PC-9 (cell line): ENCODE results near the gene SMAD5. TPM values are rescaled to one million over a fixed set of nuclear protein-coding genes. Genes with fewer than 3 reads are reported as not detected.

Experiments used
- BruUV-seq: library from RNA; stranded (reverse); fragments of 400-500 nt; replicated peaks from 2 replicates; lab custom pipeline; 2021; lab: Mats Ljungman, UMichigan
- CTCF ChIA-PET: fragments of 300-600 bp; sonication (Branson Sonifier 250); formaldehyde crosslinking; loops from one replicate; lab custom pipeline; 2022; ENCODE audit warnings: antibody characterized with exemption; lab: Charles Lee
- POLR2A ChIA-PET: fragments of 300-600 bp; sonication (Branson Sonifier 250); formaldehyde crosslinking; loops from one replicate; lab custom pipeline; 2022; ENCODE audit warnings: antibody characterized with exemption; ENCODE audit not compliant: unreplicated experiment; lab: Charles Lee
- DNase-seq, 2 experiments: peaks; one replicate each; pipeline versions ENCODE4 v3.0.0 to v3.0.0-alpha.2; 2015 to 2022; ENCODE audit warnings: mixed read lengths in 1 of 2
- H2AFZ ChIP-seq: fragments of 200-600 bp; sonication (generic); 2 replicates; pipeline ENCODE4 v1.8.1; 2017; ENCODE audit warnings: antibody characterized with exemption
- H3F3A ChIP-seq: fragments of 200-600 bp; sonication (generic); 2 replicates; pipeline ENCODE4 v1.8.1; 2017; ENCODE audit warnings: antibody characterized with exemption, mild to moderate bottlenecking, low read depth; ENCODE audit not compliant: insufficient read depth
- H3K27ac ChIP-seq: fragments of 200-600 bp; sonication (generic); 2 replicates; pipeline ENCODE4 v1.6.1; 2016; ENCODE audit warnings: mixed run types
- H3K27me3 ChIP-seq: fragments of 200-600 bp; sonication (generic); 2 replicates; pipeline ENCODE4 v1.6.1; 2016; ENCODE audit warnings: low read depth, mixed run types; ENCODE audit not compliant: insufficient read depth
- H3K36me3 ChIP-seq: fragments of 200-600 bp; sonication (generic); 2 replicates; pipeline ENCODE4 v1.6.1; 2016; ENCODE audit warnings: low read depth, mixed run types
- H3K4me1 ChIP-seq: fragments of 200-600 bp; sonication (generic); replicated peaks from 2 replicates; pipeline ENCODE4 v1.6.1; 2016; ENCODE audit warnings: mixed run types; ENCODE audit not compliant: insufficient read depth
- H3K4me2 ChIP-seq: fragments of 200-600 bp; sonication (generic); 2 replicates; pipeline ENCODE4 v1.6.1; 2017; ENCODE audit warnings: mixed run types
- H3K4me3 ChIP-seq: fragments of 200-600 bp; sonication (generic); 2 replicates; pipeline ENCODE4 v1.6.1; 2016; ENCODE audit warnings: mixed run types
- H3K79me2 ChIP-seq: fragments of 200-600 bp; sonication (generic); 2 replicates; pipeline ENCODE4 v1.6.1; 2017; ENCODE audit warnings: low read depth, mixed run types
- H3K9me2 ChIP-seq: fragments of 200-600 bp; sonication (generic); 2 replicates; pipeline ENCODE4 v1.8.1; 2017; ENCODE audit warnings: mild to moderate bottlenecking; ENCODE audit not compliant: insufficient read depth
- H3K9me3 ChIP-seq: fragments of 200-600 bp; sonication (generic); 2 replicates; pipeline ENCODE4 v1.8.1; 2016; ENCODE audit warnings: low read depth; ENCODE audit not compliant: insufficient read depth
- H4K20me1 ChIP-seq: fragments of 200-600 bp; sonication (generic); 2 replicates; pipeline ENCODE4 v1.8.1; 2017; ENCODE audit not compliant: insufficient read depth
- CTCF ChIP-seq: fragments of 200-600 bp; sonication (generic); conservative IDR thresholded peaks from 2 replicates; pipeline ENCODE4 v1.6.1; 2017; ENCODE audit warnings: mixed run types, antibody characterized with exemption, mild to moderate bottlenecking, moderate library complexity
- EZH2 ChIP-seq: fragments of 200-600 bp; sonication (generic); IDR thresholded peaks from 2 replicates; pipeline ENCODE4 v1.8.0; 2017; ENCODE audit warnings: antibody characterized with exemption, low read depth
- intact Hi-C: fragments of 100-400 bp; cut with micrococcal nuclease; formaldehyde crosslinking; loops from one replicate; pipeline ENCODE4 v1.10.0; 2022; ENCODE audit not compliant: unreplicated experiment
- total RNA-seq: library from RNA; stranded (reverse); gene quantifications from 2 replicates; pipeline ENCODE4 v1.2.3, GENCODE V29; 2021

SMAD5 gene
- total RNA-seq, 1 experiment from 2014 or later: 50.6 TPM

GRCh38 chr5:136228136-136228757 is 95.6 kb downstream of the SMAD5 start:
- Histone ChIP-seq H3K4me1 (no peaks in the 10 kb centered on the region), H2AFZ (no peak overlapping the region), H3K79me2 (no peaks in the 10 kb centered on the region), H3K4me2 (no peak overlapping the region), H3K27me3 (0 out of 2 replicates have a peak, but pooled peaks cover 9% of the 10 kb centered on the region), H3K4me3 (no peak overlapping the region), H3K9me3 (no peaks in the 10 kb centered on the region), H3K9me2 (no peaks in the 10 kb centered on the region), H3F3A (no peaks in the 10 kb centered on the region; the same call in 1 of the 2 replicates), H3K36me3 (no peaks in the 10 kb centered on the region), H3K27ac (no peak overlapping the region), H4K20me1 (no peaks in the 10 kb centered on the region)
- ChIA-PET CTCF (no interaction called here), POLR2A (interaction anchor here (0.6 kb wide), 1 partner anchor 137 kb away, joined by 15 read pairs; no protein-coding TSS in a partner anchor)
- intact Hi-C loops: no loop called here
- TF ChIP-seq CTCF: no peak
- no peak for TF ChIP-seq EZH2
- no TSS peak for BruUV-seq
- DNase-seq: no peak

GRCh38 chr5:136230176-136230575 is 97.5 kb downstream of the SMAD5 start:
- no peaks in the 10 kb centered on the region for H4K20me1 ChIP-seq
- ChIA-PET POLR2A (no interaction called here), CTCF (no interaction called here)
- TF ChIP-seq CTCF (no peak), EZH2 (no peak)
- intact Hi-C loops: no loop called here
- H2AFZ ChIP-seq: no peak overlapping the region
- H3K9me2 ChIP-seq: no peaks in the 10 kb centered on the region
- 0 out of 2 replicates have a peak, but pooled peaks cover 12% of the 10 kb centered on the region for H3K27me3 ChIP-seq
- no peaks in the 10 kb centered on the region for H3K36me3 ChIP-seq
- no peaks in the 10 kb centered on the region for H3K79me2 ChIP-seq
- H3K9me3 ChIP-seq: no peaks in the 10 kb centered on the region
- H3F3A ChIP-seq: no peaks in the 10 kb centered on the region
- no TSS peak for BruUV-seq
- H3K4me3 ChIP-seq: no peak overlapping the region
- DNase-seq: no peak
- no peak overlapping the region for H3K27ac ChIP-seq
- no peaks in the 10 kb centered on the region for H3K4me1 ChIP-seq
- H3K4me2 ChIP-seq: no peak overlapping the region

GRCh38 chr5:136232316-136232715 is 99.7 kb downstream of the SMAD5 start:
- CTCF ChIA-PET: no interaction called here
- Histone ChIP-seq H3K9me2 (no peaks in the 10 kb centered on the region), H3K4me2 (no peak overlapping the region), H2AFZ (no peak overlapping the region), H3K4me3 (no peak overlapping the region), H3K79me2 (no peaks in the 10 kb centered on the region), H3K36me3 (no peaks in the 10 kb centered on the region), H4K20me1 (no peaks in the 10 kb centered on the region), H3K9me3 (no peaks in the 10 kb centered on the region), H3K27ac (no peak overlapping the region), H3K4me1 (no peaks in the 10 kb centered on the region), H3K27me3 (0 out of 2 replicates have a peak, but pooled peaks cover 12% of the 10 kb centered on the region), H3F3A (no peaks in the 10 kb centered on the region)
- BruUV-seq: no TSS peak
- DNase-seq: no peak
- POLR2A ChIA-PET: no interaction called here
- TF ChIP-seq EZH2 (no peak), CTCF (no peak)
- intact Hi-C loops: no loop called here

Other genes with a start within 250 kb of the SMAD5 start
- gene IL9, start 237.0 kb upstream of the SMAD5 start, total RNA-seq: not detected in 2 replicates
- not detected in 2 replicates for gene LECT2, start 177.9 kb upstream of the SMAD5 start, total RNA-seq
- 430 and 437 TPM in 2 replicates for gene TGFBI, start 103.9 kb upstream of the SMAD5 start, total RNA-seq
- gene SMIM32, start 60.3 kb downstream of the SMAD5 start, total RNA-seq: not detected in 2 replicates
- not detected in 2 replicates for gene TRPC7, start 232.7 kb downstream of the SMAD5 start, total RNA-seq